Esophagus muscularis mucosa (tissue), 3 donors: ENCODE data around the gene THSD4.

Experiments
- CTCF ChIP-seq, 3 experiments: fragments of 200-600 bp in 2 of 3; fragments of 450-650 bp in 1 of 3; sonication (generic) in 2 of 3; IDR thresholded peaks; one replicate each; pipeline ENCODE4 v1.5.1; 2017 to 2019; ENCODE audit warnings: antibody characterized with exemption in 3 of 3, mild to moderate bottlenecking in 2 of 3, moderate library complexity in 1 of 3
- POLR2A ChIP-seq: fragments of 450-650 bp; IDR thresholded peaks from one replicate; pipeline ENCODE4 v1.6.1; 2017; ENCODE audit warnings: antibody characterized with exemption, moderate library complexity, mild to moderate bottlenecking, low read depth

- TF ChIP-seq CTCF (IDR thresholded peaks at IDR 0.05) (no peak), POLR2A (no peak)
Measured at GRCh38 chr15:71092056-71092600, 23.1 kb upstream of the THSD4 start.
